Activated CD4-positive, alpha-beta T cell treated with anti-CD3 and anti-CD28 coated beads, Interleukin-2, Interleukin-6, amounts not matched to agents 100 ng/mL and 50 ng/mL, durations not matched to agents 16 hours and 8 hours (primary cell): ENCODE results near the gene CCDC57.
A peak's percentile ranks its signal among the peaks of the same experiment; 100 is the strongest.

Source experiments
- DNase-seq: peaks from one replicate; pipeline ENCODE4 v3.0.0-alpha.2; 2020

CCDC57 gene

GRCh38 chr17:82118168-82118814 is 94.4 kb downstream of the CCDC57 start:
- no peak for DNase-seq

GRCh38 chr17:82117139-82118090 is 95.2 kb downstream of the CCDC57 start:
- no peak for DNase-seq

- DNase-seq: no peak
Measured at GRCh38 chr17:82116246-82116645, 96.4 kb downstream of the CCDC57 start.

GRCh38 chr17:82114872-82115271 is 97.8 kb downstream of the CCDC57 start:
- no peak for DNase-seq

GRCh38 chr17:82114447-82114846 is 98.2 kb downstream of the CCDC57 start:
- DNase-seq: no peak

- no peak for DNase-seq
Measured at GRCh38 chr17:82113941-82114340, 98.7 kb downstream of the CCDC57 start.

- DNase-seq: no peak
Measured at GRCh38 chr17:82113422-82113821, 99.2 kb downstream of the CCDC57 start.

- no peak for DNase-seq
Measured at GRCh38 chr17:82112914-82113311, 99.7 kb downstream of the CCDC57 start.

- DNase-seq: no peak
Measured at GRCh38 chr17:82112181-82112913, 100.3 kb downstream of the CCDC57 start.

GRCh38 chr17:82110298-82110697 is 102.3 kb downstream of the CCDC57 start:
- peak; percentile 45 for DNase-seq

GRCh38 chr17:82108961-82109475 is 103.6 kb downstream of the CCDC57 start:
- DNase-seq: no peak

- DNase-seq: no peak
Measured at GRCh38 chr17:82108496-82108945, 104.1 kb downstream of the CCDC57 start.

GRCh38 chr17:82108038-82108437 is 104.6 kb downstream of the CCDC57 start:
- no peak for DNase-seq

GRCh38 chr17:82107341-82107860 is 105.2 kb downstream of the CCDC57 start:
- DNase-seq: no peak

GRCh38 chr17:82106688-82107305 is 105.8 kb downstream of the CCDC57 start:
- no peak for DNase-seq

GRCh38 chr17:82105882-82106687 is 106.6 kb downstream of the CCDC57 start:
- peak; percentile 84 for DNase-seq

- DNase-seq: no peak
Measured at GRCh38 chr17:82105417-82105881, 107.2 kb downstream of the CCDC57 start.

GRCh38 chr17:82104797-82105416 is 107.7 kb downstream of the CCDC57 start:
- no peak for DNase-seq

GRCh38 chr17:82103553-82104451 is 108.8 kb downstream of the CCDC57 start:
- no peak for DNase-seq
